Measurements from ENCODE around the gene PLD3. TPM values are rescaled to one million over a fixed set of nuclear protein-coding genes. Genes with fewer than 3 reads are reported as not detected.
"Not testable (repeated sequence)": the region's sequence is repeated elsewhere in the genome, so short reads cannot be mapped to it uniquely, and the experiment has no call there.

Gene PLD3
- total RNA-seq, 1 experiment from 2014 or later, result 104 TPM

GRCh38 chr19:40332669-40333068, 15.8 kb upstream of the PLD3 start:
- DNase-seq (ENCODE audit: low read depth), result no peak

GRCh38 chr19:40333083-40333482, 15.4 kb upstream of the PLD3 start:
- DNase-seq (ENCODE audit: low read depth), result not testable (repeated sequence)

DNA sequence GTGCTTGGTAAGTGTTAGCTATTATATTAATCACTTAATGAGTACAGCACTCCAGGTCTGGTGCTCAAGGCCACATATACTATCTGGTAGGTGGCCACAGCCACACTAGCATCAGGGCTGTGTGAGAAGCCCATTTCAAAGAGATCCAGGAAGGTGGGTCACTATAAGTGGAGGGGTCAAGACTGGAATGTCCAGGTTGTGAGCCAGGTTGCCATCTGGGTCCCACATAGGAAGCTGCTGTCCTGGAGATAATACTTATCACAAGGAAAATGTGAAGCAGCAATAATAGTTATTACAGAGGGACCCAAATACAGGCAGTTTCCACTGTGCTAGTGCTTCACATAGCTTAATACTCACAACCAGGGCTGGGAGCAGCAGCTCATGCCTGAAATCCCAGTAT, 13.4 kb upstream of the PLD3 start:
- no peak for DNase-seq (ENCODE audit: low read depth)

- DNase-seq (ENCODE audit: low read depth), result no peak
Observed at GRCh38 chr19:40335855-40336600, 12.5 kb upstream of the PLD3 start.

- no peak for DNase-seq (ENCODE audit: low read depth)
Observed at GRCh38 chr19:40336601-40336900, 11.9 kb upstream of the PLD3 start.

- no peak for DNase-seq (ENCODE audit: low read depth)
Observed at GRCh38 chr19:40337107-40337506, 11.4 kb upstream of the PLD3 start.

DNA sequence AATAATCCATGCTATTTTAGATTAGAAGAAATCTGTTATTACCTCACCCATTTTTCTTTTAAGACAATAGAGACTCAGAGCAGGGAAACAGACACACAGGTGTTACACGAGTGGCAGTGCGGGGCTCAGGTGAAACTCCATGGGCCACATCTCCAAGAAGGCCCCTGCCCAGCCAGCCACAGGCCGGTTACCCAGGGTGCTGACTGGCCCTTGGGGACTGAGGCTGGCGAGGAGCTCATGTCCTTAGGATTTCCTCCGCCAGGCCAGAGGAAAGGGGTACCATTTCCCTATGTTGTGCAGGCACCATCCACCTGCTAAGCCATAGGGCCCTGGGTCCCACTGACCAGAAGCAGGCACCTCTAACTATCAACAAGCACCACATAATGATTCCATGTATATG, 10.9 kb upstream of the PLD3 start:
- DNase-seq (ENCODE audit: low read depth), result no peak

- no peak for DNase-seq (ENCODE audit: low read depth)
Observed at GRCh38 chr19:40339018-40339728, 9.3 kb upstream of the PLD3 start.

DNA sequence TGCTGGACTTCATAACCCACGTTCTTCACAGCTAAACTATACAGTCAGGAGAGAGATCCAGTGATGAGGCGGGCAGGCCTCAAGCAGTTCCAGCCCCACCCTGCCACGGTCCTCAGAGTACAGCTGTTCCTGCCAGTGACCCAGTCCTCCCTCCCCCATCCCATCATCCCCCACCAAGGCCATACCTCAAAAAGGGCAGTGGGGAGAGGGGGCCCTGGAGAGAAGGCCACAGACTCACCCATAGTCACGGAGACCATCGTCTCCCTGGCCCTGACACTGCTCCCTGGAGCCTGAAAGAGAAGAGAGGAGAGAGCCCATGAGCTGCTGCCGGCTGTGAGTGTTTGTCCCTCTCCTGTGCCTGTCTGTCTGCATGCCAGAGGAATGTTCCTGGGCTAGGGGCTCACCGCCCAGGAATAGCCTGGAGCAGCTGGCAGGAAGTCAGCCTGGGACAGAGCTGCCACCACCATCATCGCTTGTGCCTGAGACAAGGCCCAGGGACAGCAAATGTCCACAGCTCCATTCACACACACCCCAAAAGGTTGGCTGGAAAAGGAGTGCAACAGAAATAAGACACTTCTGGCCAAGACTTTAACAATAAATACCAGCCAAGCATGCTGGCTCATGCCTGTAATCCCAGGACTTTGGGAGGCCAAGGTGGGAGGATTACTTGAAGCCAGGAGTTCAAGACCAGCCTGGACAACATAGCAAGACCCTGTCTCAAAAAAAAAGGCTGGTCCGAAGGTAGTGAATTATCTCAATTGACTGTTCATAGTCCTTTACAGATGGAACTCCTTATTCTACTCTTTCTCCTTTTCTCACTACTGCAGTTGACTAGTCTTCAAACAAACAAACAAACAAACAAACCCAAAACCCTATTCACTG, 6.7 kb upstream of the PLD3 start:
- no peak for DNase-seq (ENCODE audit: low read depth)

- no peak for DNase-seq (ENCODE audit: low read depth)
Observed at GRCh38 chr19:40342644-40343311, 5.7 kb upstream of the PLD3 start.

- no peak for DNase-seq (ENCODE audit: low read depth)
Observed at GRCh38 chr19:40344422-40344821, 4.1 kb upstream of the PLD3 start.

DNA sequence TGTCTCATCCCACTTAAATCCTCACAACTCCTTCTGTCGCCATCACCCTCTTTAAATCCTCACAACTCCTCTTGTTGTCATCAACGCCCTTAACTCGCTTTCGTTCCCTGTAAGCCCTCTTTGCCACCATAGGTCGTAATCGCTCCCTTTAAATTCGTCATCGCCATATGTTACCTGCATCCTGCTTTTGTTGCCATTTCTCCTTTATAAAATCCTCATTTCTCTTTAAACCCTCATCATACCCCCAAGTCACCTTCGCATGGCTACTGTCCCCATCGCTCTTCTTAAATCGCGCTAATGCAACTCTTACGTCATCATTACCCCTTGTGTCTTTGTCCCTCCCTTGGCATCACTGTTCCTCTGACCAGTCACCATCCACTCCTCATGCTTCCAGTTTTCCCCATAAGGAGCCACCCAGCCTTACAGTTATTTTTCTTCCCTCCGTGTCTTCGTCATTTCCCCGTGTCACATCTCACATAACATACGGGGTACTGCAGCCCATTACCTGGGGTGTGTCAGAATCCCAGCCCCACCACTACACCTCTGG, 539 bp downstream of the PLD3 start:
- DNase-seq (ENCODE audit: low read depth), result peak; percentile 43

DNA sequence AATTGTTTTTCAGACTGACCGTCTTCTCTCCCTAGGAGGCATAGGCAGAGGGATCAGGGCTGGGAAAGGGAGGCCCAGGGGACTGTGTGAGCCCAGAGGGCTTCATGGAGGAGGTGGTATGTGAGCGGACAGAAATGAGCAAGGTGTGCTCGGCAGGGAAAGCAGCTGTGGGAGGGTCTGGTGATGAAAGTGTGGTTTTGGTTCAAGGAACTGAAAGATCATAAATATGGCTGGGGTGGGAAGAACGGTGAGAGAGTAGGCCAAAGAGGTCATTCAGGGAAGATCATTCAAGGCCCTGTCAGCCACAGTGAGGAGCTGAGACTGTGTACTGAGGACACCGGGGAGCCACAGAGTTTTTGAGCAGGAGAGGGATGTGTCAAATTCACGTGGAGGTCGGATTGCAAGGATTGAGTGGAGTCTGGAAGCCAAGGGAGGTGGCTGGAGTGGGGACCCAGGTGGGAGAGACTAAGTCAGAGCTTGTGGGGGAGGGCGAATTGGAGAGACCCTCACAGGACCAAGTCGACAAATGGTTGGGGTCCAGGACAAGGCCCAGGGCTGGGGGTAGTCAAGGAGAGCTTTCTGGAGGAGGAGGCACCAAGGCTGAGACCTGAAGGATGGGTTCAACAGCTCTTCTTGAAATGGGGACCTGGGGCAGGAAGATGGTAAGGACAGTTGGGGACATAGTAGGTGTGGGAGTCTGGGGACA, 7.6 kb downstream of the PLD3 start:
- DNase-seq (ENCODE audit: low read depth), result no peak

DNA sequence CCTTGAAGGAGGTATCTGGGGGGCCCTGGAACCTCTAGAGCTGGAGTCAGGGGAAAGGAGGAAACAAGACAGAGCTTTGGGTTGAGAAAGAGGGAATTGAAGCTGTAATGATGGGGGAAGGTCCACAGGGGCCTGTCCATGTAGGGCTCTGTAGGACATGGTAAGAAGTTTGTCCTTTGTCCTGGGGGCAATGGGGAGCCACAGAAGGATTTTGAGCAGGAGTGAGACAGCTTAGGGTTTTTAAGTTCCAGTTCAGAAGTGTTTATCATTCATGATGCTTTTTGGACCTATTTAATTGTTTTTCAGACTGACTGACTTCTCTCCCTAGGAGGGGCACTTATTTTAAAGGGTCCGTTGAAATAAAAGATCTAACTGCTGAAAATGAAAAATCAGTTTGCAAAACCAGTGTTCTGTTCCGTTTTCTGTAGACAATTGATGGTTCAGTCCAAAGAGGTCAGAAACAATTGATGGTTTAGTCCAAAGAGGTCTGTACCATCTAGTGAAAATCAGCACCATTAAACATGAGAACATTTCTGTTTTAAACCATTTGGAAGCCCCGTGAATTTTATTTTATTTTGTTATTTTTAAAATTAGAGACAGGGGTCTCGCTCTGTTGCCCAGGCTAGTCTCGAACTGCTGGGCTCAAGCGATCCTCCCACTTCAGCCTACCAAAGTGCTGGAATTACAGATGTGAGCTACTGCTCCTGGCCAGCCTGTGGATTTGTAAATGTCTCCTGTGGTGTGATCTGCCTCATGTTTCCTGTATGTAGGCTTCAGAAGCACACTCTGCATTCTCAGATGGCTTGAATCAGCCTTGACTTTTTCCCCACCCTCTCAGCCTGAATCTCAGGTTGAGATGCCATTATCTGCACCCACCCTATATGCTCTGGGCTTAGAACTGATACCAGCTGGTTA, 8.4 kb downstream of the PLD3 start:
- no peak for DNase-seq (ENCODE audit: low read depth)

DNA sequence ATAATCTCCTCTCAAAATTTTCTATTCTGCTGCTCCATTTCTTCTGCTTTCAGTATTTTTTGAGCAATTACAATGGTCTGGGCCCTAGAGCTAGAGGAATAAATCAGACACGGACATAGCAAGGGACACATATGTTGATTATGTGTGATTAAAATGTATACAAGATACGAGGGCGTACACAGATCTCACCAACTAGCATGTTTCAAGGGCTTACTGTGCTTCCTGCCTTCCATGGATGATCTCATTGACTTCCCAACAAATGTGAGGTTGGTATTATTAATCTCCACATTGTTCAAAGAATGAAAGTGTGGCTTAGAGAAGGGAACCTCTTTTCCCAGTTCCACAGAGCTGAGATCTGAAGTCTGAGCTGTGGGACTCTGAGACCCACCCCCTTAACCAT, 9.1 kb downstream of the PLD3 start:
- DNase-seq (ENCODE audit: low read depth), result no peak

- DNase-seq (ENCODE audit: low read depth), result no peak
Observed at GRCh38 chr19:40358773-40359172, 10.3 kb downstream of the PLD3 start.

GRCh38 chr19:40360020-40360707, 11.7 kb downstream of the PLD3 start:
- no peak for DNase-seq (ENCODE audit: low read depth)

DNA sequence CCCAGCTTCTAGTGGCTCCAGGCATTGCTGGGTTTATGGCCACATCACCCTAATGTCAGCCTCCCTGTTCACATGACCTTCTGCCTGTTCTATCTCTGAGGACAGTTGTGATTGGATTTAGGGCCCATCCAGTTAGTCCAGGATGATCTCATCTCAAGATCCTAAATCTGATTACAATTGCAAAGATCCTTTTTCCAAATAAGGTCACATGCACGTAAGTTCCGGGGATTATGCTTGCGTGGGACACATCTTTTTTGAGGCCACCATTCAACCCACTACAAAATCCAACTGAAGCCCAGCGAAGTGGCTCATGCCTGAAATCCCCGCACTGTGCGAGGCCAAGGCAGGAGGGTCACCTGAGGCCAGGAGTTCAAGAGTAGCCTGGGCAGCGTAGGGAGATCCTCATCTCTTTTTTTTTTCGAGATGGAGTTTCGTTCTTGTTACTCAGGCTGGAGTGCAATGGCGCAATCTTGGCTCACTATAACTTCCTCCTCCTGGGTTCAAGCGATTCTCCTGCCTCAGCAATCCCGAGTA, 12.3 kb downstream of the PLD3 start:
- DNase-seq (ENCODE audit: low read depth), result no peak

DNA sequence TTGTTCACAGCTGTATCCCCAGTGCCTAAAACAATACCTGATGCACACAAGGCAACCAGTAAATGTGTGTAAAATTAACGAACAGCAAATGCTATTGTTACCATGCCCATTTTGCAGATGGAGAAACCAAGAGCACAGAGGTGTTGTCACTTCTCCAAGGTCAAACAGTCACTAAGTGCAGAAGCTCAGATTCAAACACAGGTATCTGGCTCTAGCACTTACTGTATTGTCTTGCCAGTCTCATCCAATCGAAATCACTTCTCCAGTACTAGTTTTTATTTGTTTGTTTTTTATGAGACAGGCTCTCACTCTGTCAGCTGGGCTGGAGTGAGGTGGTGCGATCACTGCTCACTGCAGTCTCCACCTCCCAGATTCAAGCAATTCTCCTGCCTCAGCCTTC, 13.7 kb downstream of the PLD3 start:
- no peak for DNase-seq (ENCODE audit: low read depth)
